BE2C (cell line): ENCODE results near the gene DHRS7B.

Experiments used
- DNase-seq: peaks from one replicate; pipeline ENCODE4 v3.0.0-alpha.2; 2020
- H3K27me3 ChIP-seq: fragments of 250-450 bp; sonication (Bioruptor Pico); 2 replicates; pipeline ENCODE4 v1.5.1; 2020; ENCODE audit warnings: mild to moderate bottlenecking
- H3K36me3 ChIP-seq: fragments of 250-450 bp; sonication (Bioruptor Pico); 2 replicates; pipeline ENCODE4 v1.5.1; 2020; ENCODE audit warnings: mild to moderate bottlenecking
- H3K4me1 ChIP-seq: fragments of 250-450 bp; sonication (Bioruptor Pico); 2 replicates; pipeline ENCODE4 v1.5.1; 2020
- H3K4me3 ChIP-seq: 2 replicates; pipeline ENCODE4 v1.5.1; 2011; ENCODE audit warnings: low read depth, low read length
- H3K9me3 ChIP-seq: fragments of 250-450 bp; sonication (Bioruptor Pico); 2 replicates; pipeline ENCODE4 v1.5.1; 2020
- CTCF ChIP-seq: IDR thresholded peaks from 2 replicates; pipeline ENCODE4 v1.5.1; 2012; ENCODE audit warnings: mild to moderate bottlenecking, low read depth, low read length

DHRS7B gene

GRCh38 chr17:21228845-21229244 lies 102.1 kb downstream of the DHRS7B start:
- DNase-seq: no peak

GRCh38 chr17:21231533-21231932 lies 104.8 kb downstream of the DHRS7B start:
- no peaks in the 10 kb centered on the region for H3K27me3 ChIP-seq
- H3K4me3 ChIP-seq: no peak overlapping the region
- H3K9me3 ChIP-seq: no peaks in the 10 kb centered on the region
- no peak for TF ChIP-seq CTCF
- H3K4me1 ChIP-seq: no peaks in the 10 kb centered on the region
- DNase-seq: no peak
- H3K36me3 ChIP-seq: no peaks in the 10 kb centered on the region

More at GRCh38 chr17:21228845-21229244, 102.1 kb downstream of the DHRS7B start:
- TF ChIP-seq CTCF: no peak
- no peak overlapping the region for H3K4me3 ChIP-seq
- no peaks in the 10 kb centered on the region for H3K4me1 ChIP-seq
- H3K27me3 ChIP-seq: no peaks in the 10 kb centered on the region
- no peaks in the 10 kb centered on the region for H3K36me3 ChIP-seq
- no peaks in the 10 kb centered on the region for H3K9me3 ChIP-seq

DNA sequence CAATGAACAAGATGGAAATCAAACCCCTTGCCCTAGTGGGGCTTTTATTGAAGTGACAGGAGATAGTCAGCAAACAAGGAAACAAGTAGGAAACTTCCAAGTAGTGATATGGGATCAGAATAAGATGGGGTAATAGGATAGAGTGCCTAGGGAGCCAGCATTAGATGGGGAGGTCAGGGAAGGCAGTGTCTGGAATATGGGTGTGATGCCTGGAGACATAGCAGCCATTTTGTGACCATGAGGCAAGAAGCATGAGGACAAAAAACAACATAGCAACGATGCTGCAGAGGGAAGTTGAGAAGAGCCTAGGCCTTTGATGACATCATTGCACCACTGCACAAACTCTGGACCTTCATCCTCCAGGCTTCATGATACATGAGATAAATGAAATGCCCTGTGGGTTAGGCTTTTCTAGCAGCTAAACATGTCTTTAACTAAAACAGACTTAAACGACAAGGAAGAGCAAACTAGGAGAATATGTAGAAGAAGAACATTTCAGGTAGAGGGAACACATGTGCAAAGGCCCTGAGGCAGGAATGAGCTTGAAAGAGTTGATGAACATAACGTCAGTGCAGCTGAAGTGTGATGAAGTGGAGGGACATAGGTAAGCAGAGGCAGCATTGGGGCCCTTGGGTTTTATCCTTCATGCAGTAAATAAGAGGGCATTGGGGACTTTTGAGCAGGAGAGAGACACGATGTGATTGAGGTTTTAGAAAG lies 105.4 kb downstream of the DHRS7B start:
- Histone ChIP-seq H3K9me3 (no peaks in the 10 kb centered on the region), H3K4me1 (no peaks in the 10 kb centered on the region), H3K4me3 (no peak overlapping the region), H3K36me3 (no peaks in the 10 kb centered on the region), H3K27me3 (no peaks in the 10 kb centered on the region)
- DNase-seq: no peak
- no peak for TF ChIP-seq CTCF

- Histone ChIP-seq H3K27me3 (no peaks in the 10 kb centered on the region), H3K9me3 (no peaks in the 10 kb centered on the region), H3K4me1 (no peaks in the 10 kb centered on the region), H3K4me3 (no peak overlapping the region), H3K36me3 (no peaks in the 10 kb centered on the region)
- no peak for TF ChIP-seq CTCF
- DNase-seq: no peak
Measured at GRCh38 chr17:21233581-21234347, 107.0 kb downstream of the DHRS7B start.

DNA sequence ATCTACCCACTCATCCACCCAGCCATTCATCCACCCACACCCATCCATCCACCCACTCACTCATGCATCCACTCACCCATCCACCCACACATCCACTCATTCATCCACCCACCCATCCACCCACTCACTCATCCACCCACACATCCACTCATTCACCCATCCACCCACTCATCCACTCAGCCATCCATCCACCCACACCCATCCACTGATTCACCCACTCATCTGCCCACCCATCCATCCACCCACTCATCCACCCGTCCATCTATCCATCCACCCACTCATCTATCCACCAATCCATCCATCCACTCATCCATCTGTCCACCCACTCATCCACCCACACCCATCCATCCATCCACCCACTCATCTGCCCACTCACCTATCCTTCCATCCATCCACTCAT lies 109.2 kb downstream of the DHRS7B start:
- no peak overlapping the region for H3K4me3 ChIP-seq
- H3K9me3 ChIP-seq: no peaks in the 10 kb centered on the region
- H3K4me1 ChIP-seq: no peaks in the 10 kb centered on the region
- H3K36me3 ChIP-seq: no peaks in the 10 kb centered on the region
- no peak for TF ChIP-seq CTCF
- no peak for DNase-seq
- H3K27me3 ChIP-seq: no peaks in the 10 kb centered on the region
